ENCODE results near the gene NOVA2.

GRCh38 chr19:45919678-45920077, 54.0 kb downstream of the NOVA2 start:
- no peak for TF ChIP-seq ZNF609 (CRISPR knock-in tag; IDR thresholded peaks at IDR 0.05; ENCODE audit: borderline replicate concordance)
- TF ChIP-seq POLR2AphosphoS2 (IDR thresholded peaks at IDR 0.05; ENCODE audit: low read length), result no peak
- no peak for TF ChIP-seq SMAD2 (IDR thresholded peaks at IDR 0.05; ENCODE audit: low read depth, low read length)
- TF ChIP-seq CCAR2 (IDR thresholded peaks at IDR 0.05; ENCODE audit: low read depth, low read length), result no peak
- TF ChIP-seq SRSF1 (IDR thresholded peaks at IDR 0.05; ENCODE audit: low read depth, low read length), result no peak
- TF ChIP-seq KAT7 (CRISPR knock-in tag; IDR thresholded peaks at IDR 0.05; ENCODE audit: borderline replicate concordance), result no peak
